Smooth muscle cell (in vitro differentiated cells): Measurements from ENCODE around the gene GPR37L1. TPM values are rescaled to one million over a fixed set of nuclear protein-coding genes. Genes with fewer than 3 reads are reported as not detected.

Source experiments
- DNase-seq: peaks from one replicate; lab custom pipeline; 2025; ENCODE audit not compliant: unreplicated experiment; lab: John Stamatoyannopoulos, UW
- H2AFZ ChIP-seq: fragments of 200-600 bp; sonication (generic); 2 replicates; pipeline ENCODE4 v1.6.0; 2016; ENCODE audit warnings: antibody characterized with exemption, low read depth, mild to moderate bottlenecking
- H3F3A ChIP-seq: fragments of 200-600 bp; sonication (generic); 2 replicates; pipeline ENCODE4 v1.6.0; 2017; ENCODE audit warnings: antibody characterized with exemption, low read depth
- H3K27ac ChIP-seq: fragments of 200-600 bp; sonication (generic); 2 replicates; pipeline ENCODE4 v1.5.1; 2016; ENCODE audit warnings: low read depth, mild to moderate bottlenecking
- H3K27me3 ChIP-seq: fragments of 200-600 bp; sonication (generic); 2 replicates; pipeline ENCODE4 v1.6.1; 2016; ENCODE audit warnings: low read depth, mild to moderate bottlenecking
- H3K36me3 ChIP-seq: fragments of 200-600 bp; sonication (generic); 2 replicates; pipeline ENCODE4 v1.5.1; 2016; ENCODE audit warnings: low read depth
- H3K4me1 ChIP-seq: fragments of 200-600 bp; sonication (generic); 2 replicates; pipeline ENCODE4 v1.5.1; 2016; ENCODE audit warnings: low read depth
- H3K4me2 ChIP-seq: fragments of 200-600 bp; sonication (generic); 2 replicates; pipeline ENCODE4 v1.6.0; 2016; ENCODE audit warnings: mild to moderate bottlenecking
- H3K4me3 ChIP-seq: fragments of 200-600 bp; sonication (generic); 2 replicates; pipeline ENCODE4 v1.5.1; 2016; ENCODE audit warnings: mild to moderate bottlenecking
- H3K79me2 ChIP-seq: fragments of 200-600 bp; sonication (generic); 2 replicates; pipeline ENCODE4 v1.6.0; 2016; ENCODE audit warnings: low read depth, mild to moderate bottlenecking
- H3K9ac ChIP-seq: fragments of 200-600 bp; sonication (generic); 2 replicates; pipeline ENCODE4 v1.6.0; 2016; ENCODE audit warnings: low read depth
- H3K9me3 ChIP-seq: fragments of 200-600 bp; sonication (generic); replicated peaks from 2 replicates; pipeline ENCODE4 v1.5.1; 2016; ENCODE audit warnings: low read depth
- H4K20me1 ChIP-seq: fragments of 200-600 bp; sonication (generic); 2 replicates; pipeline ENCODE4 v1.6.0; 2016; ENCODE audit warnings: low read depth
- CTCF ChIP-seq: fragments of 200-600 bp; sonication (generic); IDR thresholded peaks from 2 replicates; pipeline ENCODE4 v1.5.1; 2017; ENCODE audit warnings: borderline replicate concordance, mild to moderate bottlenecking, antibody characterized with exemption; ENCODE audit not compliant: insufficient read depth, poor library complexity, severe bottlenecking
- WGBS: methylation state at CpG from one replicate; pipeline ENCODE4 v1.1.7; 2016; ENCODE audit warnings: low lambda C conversion rate; 5-methylcytosine and 5-hydroxymethylcytosine counted together
- polyA plus RNA-seq: library from polyadenylated mRNA; unstranded; fragments of >200 nt; fragmentation: Nextera tagmentation; extraction: Ambion mirVana; gene quantifications from 2 replicates; pipeline ENCODE4 v1.2.1, GENCODE V29; 2016
- total RNA-seq: library from RNA; depleted of rRNA; stranded (reverse); fragments of >200 nt; gene quantifications from 2 replicates; pipeline ENCODE4 v1.2.3, GENCODE V29; 2014

GPR37L1 gene
- total and polyA plus RNA-seq, 2 experiments from 2014 or later = not detected

- Histone ChIP-seq H3K9me3 (no peaks in the 10 kb centered on the region), H3K4me1 (no peaks in the 10 kb centered on the region), H3K9ac (no peak overlapping the region), H3K27ac (no peak overlapping the region), H3K79me2 (no peaks in the 10 kb centered on the region), H3F3A (no peaks in the 10 kb centered on the region), H3K4me2 (no peak overlapping the region), H4K20me1 (no peaks in the 10 kb centered on the region), H2AFZ (no peak overlapping the region), H3K36me3 (no peaks in the 10 kb centered on the region), H3K27me3 (no peaks in the 10 kb centered on the region), H3K4me3 (no peak overlapping the region)
- no peak for DNase-seq
- TF ChIP-seq CTCF = no peak
- 82% methylated on average over 10 of the region's 10 CpGs for WGBS
Measured at GRCh38 chr1:202117898-202118371, 4.8 kb upstream of the GPR37L1 start.

GRCh38 chr1:202121006-202121405 is 1.7 kb upstream of the GPR37L1 start:
- Histone ChIP-seq H3F3A (no peaks in the 10 kb centered on the region), H3K9me3 (no peaks in the 10 kb centered on the region), H3K9ac (no peak overlapping the region), H3K4me1 (no peaks in the 10 kb centered on the region), H4K20me1 (no peaks in the 10 kb centered on the region), H3K4me2 (no peak overlapping the region), H2AFZ (no peak overlapping the region), H3K79me2 (no peaks in the 10 kb centered on the region), H3K27ac (no peak overlapping the region), H3K36me3 (no peaks in the 10 kb centered on the region), H3K27me3 (no peaks in the 10 kb centered on the region), H3K4me3 (no peak overlapping the region)
- no peak for DNase-seq
- no peak for TF ChIP-seq CTCF
- WGBS = 67% methylated on average over 7 of the region's 7 CpGs

GRCh38 chr1:202123336-202123813 is 658 bp downstream of the GPR37L1 start:
- WGBS = 96% methylated on average over 10 of the region's 10 CpGs

More at GRCh38 chr1:202123336-202123813, 658 bp downstream of the GPR37L1 start:
- H3K9me3 ChIP-seq = no peaks in the 10 kb centered on the region
- no peaks in the 10 kb centered on the region for H3K27me3 ChIP-seq
- TF ChIP-seq CTCF = no peak
- no peak overlapping the region for H3K27ac ChIP-seq
- H3K9ac ChIP-seq = no peak overlapping the region
- no peaks in the 10 kb centered on the region for H3K4me1 ChIP-seq
- no peak overlapping the region for H2AFZ ChIP-seq
- H3K36me3 ChIP-seq = no peaks in the 10 kb centered on the region
- no peak overlapping the region for H3K4me3 ChIP-seq
- H3K4me2 ChIP-seq = no peak overlapping the region
- H3K79me2 ChIP-seq = no peaks in the 10 kb centered on the region
- no peaks in the 10 kb centered on the region for H3F3A ChIP-seq
- no peak for DNase-seq
- no peaks in the 10 kb centered on the region for H4K20me1 ChIP-seq
